Ammon's horn (tissue), 1 donor: ENCODE results near the gene PRKAR1B.

Source experiments
- DNase-seq: peaks from one replicate; pipeline ENCODE4 v3.0.0-alpha.2; 2016; ENCODE audit warnings: low spot score

Gene PRKAR1B

GRCh38 chr7:519484-520390 is 207.3 kb downstream of the PRKAR1B start, which contains the start of gene PDGFA:
TSS of gene PDGFA (minus strand) at chr7:519846. CDS start at chr7:519001, 845 bp downstream.
- peak; percentile 65 for DNase-seq

GRCh38 chr7:518630-519483 is 208.2 kb downstream of the PRKAR1B start:
- peak; percentile 89 for DNase-seq

- DNase-seq: peak; percentile 72
Observed at GRCh38 chr7:517774-518629, 209.1 kb downstream of the PRKAR1B start.

- no peak for DNase-seq
Observed at GRCh38 chr7:516606-517456, 210.2 kb downstream of the PRKAR1B start.

GRCh38 chr7:516216-516605 is 210.9 kb downstream of the PRKAR1B start:
- DNase-seq: no peak

GRCh38 chr7:515628-516027 is 211.5 kb downstream of the PRKAR1B start:
- no peak for DNase-seq

GRCh38 chr7:514651-515598 is 212.2 kb downstream of the PRKAR1B start:
- peak; percentile 79 for DNase-seq

GRCh38 chr7:514242-514641 is 212.8 kb downstream of the PRKAR1B start:
- no peak for DNase-seq

- DNase-seq: no peak
Observed at GRCh38 chr7:513521-514166, 213.4 kb downstream of the PRKAR1B start.

- no peak for DNase-seq
Observed at GRCh38 chr7:512541-513311, 214.4 kb downstream of the PRKAR1B start.

GRCh38 chr7:512146-512510 is 215.0 kb downstream of the PRKAR1B start:
- DNase-seq: no peak

GRCh38 chr7:511476-512145 is 215.5 kb downstream of the PRKAR1B start:
- DNase-seq: no peak

- no peak for DNase-seq
Observed at GRCh38 chr7:510782-511281, 216.2 kb downstream of the PRKAR1B start.

- DNase-seq: no peak
Observed at GRCh38 chr7:510131-510481, 217.0 kb downstream of the PRKAR1B start.

GRCh38 chr7:509426-510130 is 217.5 kb downstream of the PRKAR1B start:
- DNase-seq: no peak

- DNase-seq: no peak
Observed at GRCh38 chr7:508461-509170, 218.5 kb downstream of the PRKAR1B start.
